Measurements from ENCODE around the gene NEGR1.

Gene NEGR1

GRCh38 chr1:72015006-72015405, 267.3 kb downstream of the NEGR1 start:
- DNase-seq, result no peak

DNA sequence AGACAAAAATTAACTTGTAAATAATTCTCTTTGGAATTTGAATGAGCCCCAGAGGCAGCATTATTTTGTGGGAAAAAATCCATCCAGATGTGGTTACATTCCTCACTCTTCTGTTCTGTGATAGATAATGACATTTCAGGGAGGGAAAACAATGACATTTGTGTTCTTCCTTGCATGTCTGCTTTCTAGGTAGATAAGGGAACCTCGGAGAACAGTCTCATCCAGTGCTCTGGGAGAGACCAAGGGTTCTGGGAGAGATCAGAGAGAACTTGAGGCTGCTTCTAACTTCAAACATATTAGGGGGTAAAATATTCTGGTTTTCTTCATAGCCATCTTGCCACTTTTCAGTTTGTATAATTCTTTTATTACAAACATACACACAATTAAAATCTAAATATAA, 269.2 kb downstream of the NEGR1 start:
- DNase-seq, result no peak

DNA sequence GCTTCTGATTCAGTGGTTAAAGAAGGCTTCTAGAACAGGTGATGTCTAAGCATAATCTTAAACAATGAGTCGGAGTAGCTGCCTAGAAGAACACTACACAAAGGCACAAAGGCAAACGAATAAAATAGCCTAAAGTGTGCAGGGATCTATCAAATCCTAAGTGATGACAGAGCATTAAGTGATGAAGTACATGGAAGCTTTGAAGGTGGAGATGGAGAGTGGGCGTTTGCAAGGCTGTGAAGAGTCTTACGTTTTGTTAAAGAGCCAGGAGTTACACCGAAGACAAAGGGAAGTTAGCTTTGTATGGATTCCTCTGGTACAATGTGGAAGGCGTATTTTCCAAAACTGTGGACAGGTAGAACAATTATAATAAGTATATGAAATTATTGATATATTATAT, 270.6 kb downstream of the NEGR1 start:
- DNase-seq, result no peak

- no peak for DNase-seq
Measured at GRCh38 chr1:72010094-72010431, 272.3 kb downstream of the NEGR1 start.

GRCh38 chr1:72009173-72010093, 272.9 kb downstream of the NEGR1 start:
- no peak for DNase-seq

- no peak for DNase-seq
Measured at GRCh38 chr1:72007312-72007711, 275.0 kb downstream of the NEGR1 start.

- DNase-seq, result no peak
Measured at GRCh38 chr1:72006092-72006491, 276.2 kb downstream of the NEGR1 start.

GRCh38 chr1:72003092-72003491, 279.2 kb downstream of the NEGR1 start:
- DNase-seq, result no peak

GRCh38 chr1:72000809-72001208, 281.5 kb downstream of the NEGR1 start:
- no peak for DNase-seq

DNA sequence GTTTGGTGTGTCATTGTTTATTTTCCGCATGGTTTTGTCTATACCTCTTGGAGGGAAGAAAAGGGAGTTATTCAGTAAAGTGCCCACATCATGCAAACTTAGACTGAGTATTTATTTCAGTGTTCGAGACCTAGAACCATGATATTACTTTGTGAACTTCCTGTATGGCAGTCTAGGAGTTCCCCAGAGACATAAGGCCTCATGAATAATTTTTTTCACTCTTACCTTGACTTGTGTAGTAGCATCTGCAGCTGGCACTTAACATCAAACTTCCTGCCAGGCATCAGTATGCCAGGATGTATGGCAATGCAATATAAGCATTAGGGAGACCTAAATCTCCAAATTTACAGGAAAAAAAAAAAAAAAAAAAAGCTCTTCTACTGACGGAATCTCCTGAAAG, 287.7 kb downstream of the NEGR1 start:
- DNase-seq, result no peak

DNA sequence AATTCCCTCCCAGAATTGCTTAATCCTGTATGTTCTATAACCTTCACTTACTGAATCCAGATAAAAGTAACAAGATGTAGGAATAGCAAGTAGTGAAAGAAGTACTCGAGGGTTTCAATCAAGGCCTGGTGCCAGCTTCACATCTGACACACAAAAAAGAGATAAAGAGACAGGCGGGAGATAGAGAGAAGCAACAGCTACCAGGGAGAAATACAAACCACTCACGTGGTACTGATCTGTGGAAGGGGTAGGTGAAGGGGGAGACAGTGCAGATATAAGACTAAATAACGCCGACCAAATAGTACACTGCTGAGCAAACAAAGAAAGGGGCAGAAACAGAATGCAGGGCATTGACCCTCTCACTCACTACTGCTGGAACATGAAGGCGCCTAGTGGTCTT, 295.2 kb downstream of the NEGR1 start:
- DNase-seq, result no peak

DNA sequence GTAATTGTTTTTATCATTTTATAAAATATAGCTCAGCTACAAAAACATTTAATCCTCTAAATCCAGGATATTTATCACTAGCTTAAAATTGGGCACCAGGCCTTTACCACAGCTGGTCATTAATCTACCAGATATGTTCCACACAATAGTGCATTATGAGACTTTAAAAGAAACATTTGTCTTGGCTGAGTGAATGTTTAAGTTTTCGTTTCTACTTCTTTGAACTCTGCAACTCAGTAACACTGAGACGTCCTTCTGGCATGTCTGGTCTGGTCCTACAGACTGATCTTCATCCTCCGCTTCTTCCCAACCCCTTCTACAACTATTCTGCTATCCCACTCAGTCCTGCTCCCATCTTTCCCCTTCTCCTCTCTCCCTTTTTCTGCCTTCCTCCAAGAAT, 296.2 kb downstream of the NEGR1 start:
- DNase-seq, result no peak

DNA sequence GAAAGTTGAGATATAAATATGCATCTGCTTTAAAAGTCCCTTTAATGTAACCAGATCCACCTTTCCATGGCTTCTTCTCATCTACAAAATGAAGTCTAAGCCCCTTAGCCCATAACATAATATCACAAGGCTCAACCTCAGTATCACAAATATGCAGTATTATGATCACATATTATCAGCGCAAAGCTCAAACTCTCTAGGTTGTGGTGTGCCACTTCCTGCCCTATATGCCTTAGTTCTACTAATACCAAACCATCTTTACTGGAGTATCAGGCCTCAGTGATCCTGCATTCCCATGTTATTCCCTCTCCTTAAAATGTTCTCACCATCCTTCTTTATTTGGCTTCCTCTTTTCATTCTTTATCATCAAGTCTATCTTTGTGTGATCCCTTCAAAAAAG, 301.8 kb downstream of the NEGR1 start:
- no peak for DNase-seq

GRCh38 chr1:71979882-71980281, 302.5 kb downstream of the NEGR1 start:
- no peak for DNase-seq

GRCh38 chr1:71967670-71968069, 314.7 kb downstream of the NEGR1 start:
- DNase-seq, result no peak

GRCh38 chr1:71964188-71964587, 318.2 kb downstream of the NEGR1 start:
- DNase-seq, result no peak

- DNase-seq, result no peak
Measured at GRCh38 chr1:71956613-71957285, 325.6 kb downstream of the NEGR1 start.

- no peak for DNase-seq
Measured at GRCh38 chr1:71950579-71950978, 331.8 kb downstream of the NEGR1 start.

DNA sequence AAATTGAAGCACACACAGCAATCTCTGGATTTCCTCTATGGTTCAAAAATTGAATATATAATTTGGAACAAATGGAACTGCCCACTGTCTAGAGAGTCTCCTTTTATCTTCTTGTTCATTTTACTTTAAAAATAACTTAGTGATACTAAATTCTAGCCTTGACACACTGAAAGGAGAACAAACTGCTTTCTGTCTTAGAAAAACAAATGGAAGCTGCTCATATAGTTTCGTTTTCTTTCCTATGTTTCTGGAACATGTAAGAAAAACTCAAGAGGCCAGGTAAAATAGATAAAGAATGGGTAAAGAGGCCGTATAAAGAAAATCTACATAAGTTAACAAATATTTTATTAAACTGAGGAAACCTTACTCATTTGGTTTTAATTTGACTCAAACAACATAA, 332.7 kb downstream of the NEGR1 start:
- no peak for DNase-seq

- no peak for DNase-seq
Measured at GRCh38 chr1:71948561-71948960, 333.8 kb downstream of the NEGR1 start.

GRCh38 chr1:71944006-71944405, 338.3 kb downstream of the NEGR1 start:
- DNase-seq, result no peak

- no peak for DNase-seq
Measured at GRCh38 chr1:71940261-71940660, 342.1 kb downstream of the NEGR1 start.

DNA sequence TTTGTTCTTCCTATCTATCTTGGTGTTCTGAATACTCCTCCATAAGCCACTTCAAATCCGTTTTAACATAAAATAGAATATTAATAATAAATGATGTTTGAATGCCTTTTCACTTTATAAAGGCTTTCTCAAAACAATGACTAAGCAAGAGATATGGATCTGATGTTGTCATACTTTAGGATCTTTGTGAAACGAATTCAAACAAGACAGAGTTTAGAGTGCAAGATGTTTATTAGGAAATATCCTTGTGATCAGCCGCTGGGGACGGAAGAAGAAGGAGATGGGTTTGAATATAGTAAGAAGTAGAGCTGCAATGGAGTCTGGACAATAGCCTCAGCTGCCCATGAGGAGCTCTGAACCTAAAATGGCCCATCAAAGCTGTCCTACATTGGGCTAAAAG, 351.8 kb downstream of the NEGR1 start:
- no peak for DNase-seq

DNA sequence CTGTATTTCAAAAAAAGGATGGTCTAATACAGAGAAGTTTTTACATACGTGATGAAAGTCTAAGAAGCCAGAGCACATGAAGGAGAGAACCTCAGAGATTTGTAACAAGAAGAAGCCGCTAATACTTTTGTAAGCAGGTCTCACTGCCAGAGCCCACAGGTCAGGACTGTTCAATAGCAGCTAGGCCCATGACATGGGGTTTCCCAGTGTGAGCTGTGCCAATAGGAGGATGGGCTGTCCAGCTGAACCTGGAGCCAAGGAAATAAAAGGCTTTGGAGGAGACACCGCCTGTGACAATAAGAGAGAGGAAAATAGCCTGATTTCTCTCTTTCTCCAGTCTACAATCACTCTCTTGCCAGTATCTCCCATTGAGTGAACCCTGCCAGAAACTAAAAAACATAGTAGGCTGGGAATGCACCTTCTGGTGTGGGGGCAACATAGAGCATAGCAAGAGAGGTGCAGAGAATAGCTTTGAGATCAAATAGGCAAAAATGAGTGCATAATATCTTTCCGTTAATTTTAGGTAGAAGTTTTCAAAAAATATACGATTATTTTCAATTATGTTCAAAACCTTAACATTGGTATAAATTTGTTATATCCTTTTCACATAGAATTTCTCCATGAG, 360.3 kb downstream of the NEGR1 start:
- no peak for DNase-seq
